Panc1 (cell line): ENCODE results near the gene ABHD8. TPM values are rescaled to one million over a fixed set of nuclear protein-coding genes. Genes with fewer than 3 reads are reported as not detected.

Experiments
- ATAC-seq: fragments of 200-7000 bp; cut with Tn5 transposase; 2 replicates; pipeline ENCODE4 v1.9.1; 2020; ENCODE audit warnings: mild to moderate bottlenecking, moderate library complexity
- BruUV-seq: library from RNA; stranded (reverse); fragments of 400-500 nt; replicated peaks from 2 replicates; lab custom pipeline; 2021; lab: Mats Ljungman, UMichigan
- CTCF ChIA-PET: fragments of 300-600 bp; sonication (Branson Sonifier 250); formaldehyde crosslinking; loops from one replicate; lab custom pipeline; 2022; ENCODE audit warnings: antibody characterized with exemption; lab: Charles Lee
- POLR2A ChIA-PET: fragments of 300-600 bp; sonication (Branson Sonifier 250); formaldehyde crosslinking; loops from one replicate; lab custom pipeline; 2022; ENCODE audit warnings: antibody characterized with exemption; lab: Charles Lee
- DNase-seq: peaks from one replicate; pipeline ENCODE4 v3.0.0-alpha.2; 2010; ENCODE audit warnings: low read depth, low spot score
- H3K27ac ChIP-seq: 2 replicates; pipeline ENCODE4 v1.5.1; 2011; ENCODE audit warnings: mild to moderate bottlenecking, low read length, inconsistent platforms
- H3K27me3 ChIP-seq: fragments of 200-500 bp; sonication (Bioruptor generic); 2 replicates; pipeline ENCODE4 v1.6.0; 2014; ENCODE audit warnings: low read length, inconsistent platforms; ENCODE audit not compliant: control insufficient read depth, insufficient read depth
- H3K36me3 ChIP-seq: fragments of 200-500 bp; sonication (Bioruptor generic); 2 replicates; pipeline ENCODE4 v1.5.1; 2014; ENCODE audit warnings: inconsistent platforms, mild to moderate bottlenecking, low read length, moderate library complexity; ENCODE audit not compliant: control insufficient read depth, insufficient read depth
- H3K4me1 ChIP-seq: 2 replicates; pipeline ENCODE4 v1.5.1; 2011; ENCODE audit warnings: inconsistent platforms, mild to moderate bottlenecking, low read length, moderate library complexity; ENCODE audit not compliant: control insufficient read depth, insufficient read depth
- H3K4me3 ChIP-seq, 2 experiments: 2 replicates each; pipeline ENCODE4 v1.5.1; 2011 to 2012; ENCODE audit warnings: low read depth in 2 of 2, low read length in 2 of 2, mild to moderate bottlenecking in 2 of 2, inconsistent platforms in 1 of 2, moderate library complexity in 1 of 2
- H3K9me3 ChIP-seq: fragments of 200-500 bp; sonication (Bioruptor generic); 2 replicates; pipeline ENCODE4 v1.5.1; 2014; ENCODE audit warnings: low read depth, mild to moderate bottlenecking, inconsistent platforms, low read length, moderate library complexity; ENCODE audit not compliant: control insufficient read depth, insufficient read depth
- POLR2AphosphoS5 ChIP-seq: IDR thresholded peaks from 2 replicates; pipeline ENCODE4 v1.6.1; 2012; ENCODE audit warnings: mild to moderate bottlenecking, low read depth, low read length, moderate library complexity
- SIN3A ChIP-seq: IDR thresholded peaks from 2 replicates; pipeline ENCODE4 v1.6.1; 2012; ENCODE audit warnings: low read depth, mild to moderate bottlenecking, low read length, moderate library complexity, borderline replicate concordance; ENCODE audit not compliant: insufficient read depth
- TCF7L2 ChIP-seq: IDR thresholded peaks from 2 replicates; pipeline ENCODE4 v1.6.1; 2011; ENCODE audit warnings: mild to moderate bottlenecking, low read depth, low read length, inconsistent platforms
- in situ Hi-C: cut with HindIII; loops from 2 replicates; pipeline ENCODE4 v1.10.0; 2016; ENCODE audit warnings: low sequenced_read_pairs, low pct_unique_long_range_greater_than_20kb
- intact Hi-C: fragments of 100-400 bp; cut with micrococcal nuclease; formaldehyde crosslinking; loops from one replicate; pipeline ENCODE4 v1.10.0; 2022; ENCODE audit not compliant: unreplicated experiment
- total RNA-seq: library from RNA; stranded (reverse); gene quantifications from one replicate; pipeline ENCODE4 v1.2.1, GENCODE V29; 2021; ENCODE audit not compliant: unreplicated experiment
- TF ChIP-seq, protein P1 (sequence below), 2 experiments: IDR thresholded peaks; 2 replicates each; pipeline ENCODE4 v1.6.1; 2011 to 2012; ENCODE audit warnings: low read depth in 2 of 2, control low read depth in 1 of 2, low read length in 1 of 2, mild to moderate bottlenecking in 1 of 2, moderate library complexity in 1 of 2; ENCODE audit not compliant: insufficient read depth in 1 of 2
- TF ChIP-seq, protein P2 (sequence below): fragments of 450-650 bp; IDR thresholded peaks from 2 replicates; pipeline ENCODE4 v1.5.1; 2017; ENCODE audit warnings: mild to moderate bottlenecking

ABHD8 gene
- total RNA-seq, 1 experiment from 2014 or later, result 19.6 TPM

- DNase-seq (no peak), ATAC-seq (no peak)
- Histone ChIP-seq H3K36me3 (no peaks in the 10 kb centered on the region; the same call in 1 of the 2 replicates), H3K9me3 (no peaks in the 10 kb centered on the region), H3K27ac (no peak overlapping the region), H3K4me3 (no peak overlapping the region), H3K4me1 (no peaks in the 10 kb centered on the region), H3K27me3 (no peaks in the 10 kb centered on the region)
- ChIA-PET POLR2A (no interaction called here), CTCF (interaction anchor here (0.6 kb wide), 1 partner anchor 16 kb away, joined by 4 read pairs; no protein-coding TSS in a partner anchor)
- in situ Hi-C loops, result no loop called here
- TF ChIP-seq, protein P1, sequence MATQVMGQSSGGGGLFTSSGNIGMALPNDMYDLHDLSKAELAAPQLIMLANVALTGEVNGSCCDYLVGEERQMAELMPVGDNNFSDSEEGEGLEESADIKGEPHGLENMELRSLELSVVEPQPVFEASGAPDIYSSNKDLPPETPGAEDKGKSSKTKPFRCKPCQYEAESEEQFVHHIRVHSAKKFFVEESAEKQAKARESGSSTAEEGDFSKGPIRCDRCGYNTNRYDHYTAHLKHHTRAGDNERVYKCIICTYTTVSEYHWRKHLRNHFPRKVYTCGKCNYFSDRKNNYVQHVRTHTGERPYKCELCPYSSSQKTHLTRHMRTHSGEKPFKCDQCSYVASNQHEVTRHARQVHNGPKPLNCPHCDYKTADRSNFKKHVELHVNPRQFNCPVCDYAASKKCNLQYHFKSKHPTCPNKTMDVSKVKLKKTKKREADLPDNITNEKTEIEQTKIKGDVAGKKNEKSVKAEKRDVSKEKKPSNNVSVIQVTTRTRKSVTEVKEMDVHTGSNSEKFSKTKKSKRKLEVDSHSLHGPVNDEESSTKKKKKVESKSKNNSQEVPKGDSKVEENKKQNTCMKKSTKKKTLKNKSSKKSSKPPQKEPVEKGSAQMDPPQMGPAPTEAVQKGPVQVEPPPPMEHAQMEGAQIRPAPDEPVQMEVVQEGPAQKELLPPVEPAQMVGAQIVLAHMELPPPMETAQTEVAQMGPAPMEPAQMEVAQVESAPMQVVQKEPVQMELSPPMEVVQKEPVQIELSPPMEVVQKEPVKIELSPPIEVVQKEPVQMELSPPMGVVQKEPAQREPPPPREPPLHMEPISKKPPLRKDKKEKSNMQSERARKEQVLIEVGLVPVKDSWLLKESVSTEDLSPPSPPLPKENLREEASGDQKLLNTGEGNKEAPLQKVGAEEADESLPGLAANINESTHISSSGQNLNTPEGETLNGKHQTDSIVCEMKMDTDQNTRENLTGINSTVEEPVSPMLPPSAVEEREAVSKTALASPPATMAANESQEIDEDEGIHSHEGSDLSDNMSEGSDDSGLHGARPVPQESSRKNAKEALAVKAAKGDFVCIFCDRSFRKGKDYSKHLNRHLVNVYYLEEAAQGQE (IDR thresholded peaks at IDR 0.05; ENCODE audit: insufficient read depth in 1 of 2, low read depth in 2 of 2, low read length in 1 of 2), result no peak
- TF ChIP-seq POLR2AphosphoS5, result no peak
- TF ChIP-seq TCF7L2, result no peak
- no peak for TF ChIP-seq SIN3A
- TF ChIP-seq, protein P2, sequence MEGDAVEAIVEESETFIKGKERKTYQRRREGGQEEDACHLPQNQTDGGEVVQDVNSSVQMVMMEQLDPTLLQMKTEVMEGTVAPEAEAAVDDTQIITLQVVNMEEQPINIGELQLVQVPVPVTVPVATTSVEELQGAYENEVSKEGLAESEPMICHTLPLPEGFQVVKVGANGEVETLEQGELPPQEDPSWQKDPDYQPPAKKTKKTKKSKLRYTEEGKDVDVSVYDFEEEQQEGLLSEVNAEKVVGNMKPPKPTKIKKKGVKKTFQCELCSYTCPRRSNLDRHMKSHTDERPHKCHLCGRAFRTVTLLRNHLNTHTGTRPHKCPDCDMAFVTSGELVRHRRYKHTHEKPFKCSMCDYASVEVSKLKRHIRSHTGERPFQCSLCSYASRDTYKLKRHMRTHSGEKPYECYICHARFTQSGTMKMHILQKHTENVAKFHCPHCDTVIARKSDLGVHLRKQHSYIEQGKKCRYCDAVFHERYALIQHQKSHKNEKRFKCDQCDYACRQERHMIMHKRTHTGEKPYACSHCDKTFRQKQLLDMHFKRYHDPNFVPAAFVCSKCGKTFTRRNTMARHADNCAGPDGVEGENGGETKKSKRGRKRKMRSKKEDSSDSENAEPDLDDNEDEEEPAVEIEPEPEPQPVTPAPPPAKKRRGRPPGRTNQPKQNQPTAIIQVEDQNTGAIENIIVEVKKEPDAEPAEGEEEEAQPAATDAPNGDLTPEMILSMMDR, result no peak
- no TSS peak for BruUV-seq
- intact Hi-C loops, result no loop called here
Measured at GRCh38 chr19:17325881-17326594, 22.8 kb upstream of the ABHD8 start.

GRCh38 chr19:17325133-17325532 lies 21.9 kb upstream of the ABHD8 start:
- Histone ChIP-seq H3K4me3 (no peak overlapping the region), H3K36me3 (no peaks in the 10 kb centered on the region; the same call in 1 of the 2 replicates), H3K9me3 (no peaks in the 10 kb centered on the region), H3K4me1 (no peaks in the 10 kb centered on the region), H3K27ac (no peak overlapping the region), H3K27me3 (no peaks in the 10 kb centered on the region)
- CTCF ChIA-PET, result no interaction called here
- ATAC-seq (no peak), DNase-seq (no peak)
- TF ChIP-seq SIN3A (no peak), POLR2AphosphoS5 (no peak), TCF7L2 (no peak)
- TF ChIP-seq, protein P1 (IDR thresholded peaks at IDR 0.05; ENCODE audit: insufficient read depth in 1 of 2, low read depth in 2 of 2, low read length in 1 of 2), result no peak
- TF ChIP-seq, protein P2, result no peak
- POLR2A ChIA-PET, result no interaction called here
- in situ Hi-C loops, result no loop called here
- BruUV-seq, result no TSS peak
- intact Hi-C loops, result no loop called here
